ENCODE data around the gene C16orf87. TPM values are rescaled to one million over a fixed set of nuclear protein-coding genes. Genes with fewer than 3 reads are reported as not detected.

Gene C16orf87
- total RNA-seq, 4 donors from 2014 or later = 7.9 to 13.5 (median 10.6) TPM

GRCh38 chr16:46793841-46794240 lies 37.1 kb downstream of the C16orf87 start:
- no peak for DNase-seq
- H3K4me3 ChIP-seq = no peak overlapping the region
- no peak for TF ChIP-seq POLR2A (IDR thresholded peaks at IDR 0.05)
- TF ChIP-seq CTCF (IDR thresholded peaks at IDR 0.05) = no peak
- no peaks in the 10 kb centered on the region for H3K4me1 ChIP-seq
- H3K27ac ChIP-seq = no peak overlapping the region
- H3K9me3 ChIP-seq = peaks cover 0 to 12% (median 2%) of the 10 kb centered on the region in 4 donors
- H3K27me3 ChIP-seq = no peaks in the 10 kb centered on the region
- H3K36me3 ChIP-seq = no peaks in the 10 kb centered on the region

- no peak for DNase-seq
- H3K27ac ChIP-seq = no peak overlapping the region
- TF ChIP-seq POLR2A (IDR thresholded peaks at IDR 0.05) (no peak), CTCF (IDR thresholded peaks at IDR 0.05) (no peak)
Observed at GRCh38 chr16:46790599-46791270, 40.2 kb downstream of the C16orf87 start.

GRCh38 chr16:46789499-46790414 lies 41.2 kb downstream of the C16orf87 start:
- Histone ChIP-seq H3K9me3 (peaks cover 0 to 11% (median 4%) of the 10 kb centered on the region in 4 donors), H3K4me1 (no peaks in the 10 kb centered on the region), H3K36me3 (no peaks in the 10 kb centered on the region), H3K27me3 (no peaks in the 10 kb centered on the region), H3K4me3 (peak overlapping the region; percentile 51 to 71 (median 68)), H3K27ac (peak overlapping the region; percentile 3 to 81 (median 30))
- TF ChIP-seq CTCF (IDR thresholded peaks at IDR 0.05) = no peak
- peak in 1 of 2 donors; percentile 24 for TF ChIP-seq POLR2A (IDR thresholded peaks at IDR 0.05)
- peak; percentile 83 to 91 (median 89) for DNase-seq

More at GRCh38 chr16:46790599-46791270, 40.2 kb downstream of the C16orf87 start:
- no peaks in the 10 kb centered on the region for H3K36me3 ChIP-seq
- peaks cover 0 to 12% (median 4%) of the 10 kb centered on the region in 4 donors for H3K9me3 ChIP-seq
- H3K4me3 ChIP-seq = peak overlapping the region in 1 of 4 donors; percentile 69
- no peaks in the 10 kb centered on the region for H3K4me1 ChIP-seq
- no peaks in the 10 kb centered on the region for H3K27me3 ChIP-seq

- peaks cover 0 to 5% (median 2%) of the 10 kb centered on the region in 4 donors for H3K9me3 ChIP-seq
- peak overlapping the region in 3 of 4 donors; percentile 3 to 81 (median 44) for H3K27ac ChIP-seq
- H3K4me1 ChIP-seq = no peaks in the 10 kb centered on the region
- DNase-seq = no peak
- TF ChIP-seq CTCF (IDR thresholded peaks at IDR 0.05) = no peak
- H3K4me3 ChIP-seq = no peak overlapping the region
- no peaks in the 10 kb centered on the region for H3K27me3 ChIP-seq
- no peaks in the 10 kb centered on the region for H3K36me3 ChIP-seq
Observed at GRCh38 chr16:46788891-46789474, 42.0 kb downstream of the C16orf87 start.

- Histone ChIP-seq H3K4me1 (no peaks in the 10 kb centered on the region), H3K4me3 (no peak overlapping the region), H3K9me3 (peaks cover 0 to 5% (median 0%) of the 10 kb centered on the region in 4 donors), H3K27me3 (no peaks in the 10 kb centered on the region), H3K36me3 (no peaks in the 10 kb centered on the region), H3K27ac (peak overlapping the region in 1 of 4 donors; percentile 55)
- TF ChIP-seq CTCF (IDR thresholded peaks at IDR 0.05) = no peak
- no peak for TF ChIP-seq POLR2A (IDR thresholded peaks at IDR 0.05)
- DNase-seq = no peak
Observed at GRCh38 chr16:46787909-46788308, 43.1 kb downstream of the C16orf87 start.
